Measurements from ENCODE around the gene CCNDBP1. TPM values are rescaled to one million over a fixed set of nuclear protein-coding genes. Genes with fewer than 3 reads are reported as not detected.
"Not testable (repeated sequence)": the region's sequence is repeated elsewhere in the genome, so short reads cannot be mapped to it uniquely, and the experiment has no call there.

The CCNDBP1 gene
- total RNA-seq, 1 donor from 2014 or later: 54.4 TPM

DNA sequence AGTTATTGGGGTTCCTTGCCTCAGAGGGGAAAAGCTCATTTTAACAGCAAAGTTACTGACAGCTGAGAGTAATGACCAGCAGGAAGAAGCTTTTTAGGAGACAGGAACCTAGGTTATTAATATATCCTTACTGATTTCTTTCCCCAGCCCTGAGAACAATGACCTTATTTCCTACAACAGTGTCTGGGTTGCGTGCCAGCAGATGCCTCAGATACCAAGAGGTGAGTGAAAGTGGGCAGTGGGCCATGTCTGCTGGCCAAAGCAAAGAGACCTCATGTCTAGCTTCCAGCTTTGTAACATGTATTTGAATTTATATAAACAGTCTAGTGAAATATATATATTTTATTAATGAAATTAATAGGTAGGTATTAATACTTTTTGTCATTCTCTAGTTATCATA, 5.0 kb downstream of the CCNDBP1 start:
- H3K4me1 ChIP-seq: peaks cover 77% of the 10 kb centered on the region
- H3K36me3 ChIP-seq: peaks cover 56% of the 10 kb centered on the region
- TF ChIP-seq, protein P1, sequence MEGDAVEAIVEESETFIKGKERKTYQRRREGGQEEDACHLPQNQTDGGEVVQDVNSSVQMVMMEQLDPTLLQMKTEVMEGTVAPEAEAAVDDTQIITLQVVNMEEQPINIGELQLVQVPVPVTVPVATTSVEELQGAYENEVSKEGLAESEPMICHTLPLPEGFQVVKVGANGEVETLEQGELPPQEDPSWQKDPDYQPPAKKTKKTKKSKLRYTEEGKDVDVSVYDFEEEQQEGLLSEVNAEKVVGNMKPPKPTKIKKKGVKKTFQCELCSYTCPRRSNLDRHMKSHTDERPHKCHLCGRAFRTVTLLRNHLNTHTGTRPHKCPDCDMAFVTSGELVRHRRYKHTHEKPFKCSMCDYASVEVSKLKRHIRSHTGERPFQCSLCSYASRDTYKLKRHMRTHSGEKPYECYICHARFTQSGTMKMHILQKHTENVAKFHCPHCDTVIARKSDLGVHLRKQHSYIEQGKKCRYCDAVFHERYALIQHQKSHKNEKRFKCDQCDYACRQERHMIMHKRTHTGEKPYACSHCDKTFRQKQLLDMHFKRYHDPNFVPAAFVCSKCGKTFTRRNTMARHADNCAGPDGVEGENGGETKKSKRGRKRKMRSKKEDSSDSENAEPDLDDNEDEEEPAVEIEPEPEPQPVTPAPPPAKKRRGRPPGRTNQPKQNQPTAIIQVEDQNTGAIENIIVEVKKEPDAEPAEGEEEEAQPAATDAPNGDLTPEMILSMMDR (IDR thresholded peaks at IDR 0.05; ENCODE audit: borderline replicate concordance): no peak
- intact Hi-C loops (cut with micrococcal nuclease): no loop called here
- no peaks in the 10 kb centered on the region for H3K9me3 ChIP-seq (replicated peaks)
- no peaks in the 10 kb centered on the region for H3K27me3 ChIP-seq (ENCODE audit: low read depth)
- H3K27ac ChIP-seq (replicated peaks): peak overlapping the region; percentile 77
- H3K4me3 ChIP-seq: peak overlapping the region; percentile 13
- DNase-seq: peak; percentile 85

DNA sequence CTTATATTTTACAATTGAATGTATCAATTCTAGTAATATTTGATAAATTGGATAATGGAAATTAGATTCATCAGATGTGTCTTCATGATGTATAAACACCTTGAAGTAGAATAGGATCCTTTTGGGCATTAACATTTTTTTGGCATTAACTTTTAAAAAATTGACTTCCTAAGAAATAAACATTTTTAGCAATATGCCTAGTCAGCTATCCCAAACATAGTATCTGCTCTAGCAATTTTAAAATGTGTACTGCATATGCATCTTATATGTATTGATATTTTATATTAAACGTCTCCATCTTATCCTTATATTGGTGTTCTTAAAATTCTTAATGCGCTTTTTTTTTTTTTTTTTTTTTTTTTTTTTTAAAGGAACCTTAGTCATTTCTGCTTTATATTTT, 8.5 kb downstream of the CCNDBP1 start:
- intact Hi-C loops (cut with micrococcal nuclease): no loop called here

DNA sequence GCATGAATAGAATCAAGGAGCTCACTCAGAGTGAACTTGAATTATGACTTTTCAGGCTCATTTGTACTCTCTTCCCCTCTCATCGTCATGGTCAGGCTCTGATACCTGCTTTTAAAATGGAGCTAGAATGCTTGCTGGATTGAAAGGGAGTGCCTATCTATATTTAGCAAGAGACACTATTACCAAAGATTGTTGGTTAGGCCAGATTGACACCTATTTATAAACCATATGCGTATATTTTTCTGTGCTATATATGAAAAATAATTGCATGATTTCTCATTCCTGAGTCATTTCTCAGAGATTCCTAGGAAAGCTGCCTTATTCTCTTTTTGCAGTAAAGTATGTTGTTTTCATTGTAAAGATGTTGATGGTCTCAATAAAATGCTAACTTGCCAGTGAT, 9.6 kb downstream of the CCNDBP1 start:
- peaks cover 5% of the 10 kb centered on the region for H3K9me3 ChIP-seq (replicated peaks)
- no peaks in the 10 kb centered on the region for H3K27me3 ChIP-seq (ENCODE audit: low read depth)
- intact Hi-C loops (cut with micrococcal nuclease): no loop called here
- H3K36me3 ChIP-seq: peaks cover 82% of the 10 kb centered on the region
- DNase-seq: no peak
- peaks cover 53% of the 10 kb centered on the region for H3K4me1 ChIP-seq
- peak overlapping the region; percentile 50 for H3K27ac ChIP-seq (replicated peaks)
- TF ChIP-seq, protein P1 (IDR thresholded peaks at IDR 0.05; ENCODE audit: borderline replicate concordance): no peak
- H3K4me3 ChIP-seq: no peak overlapping the region

More for the DNA sequence above, 8.5 kb downstream of the CCNDBP1 start:
- Histone ChIP-seq H3K4me3 (no peak overlapping the region), H3K9me3 (replicated peaks) (peaks cover 5% of the 10 kb centered on the region), H3K27ac (replicated peaks) (no peak overlapping the region), H3K4me1 (peaks cover 64% of the 10 kb centered on the region), H3K36me3 (peaks cover 89% of the 10 kb centered on the region), H3K27me3 (ENCODE audit: low read depth) (no peaks in the 10 kb centered on the region)
- DNase-seq: no peak
- TF ChIP-seq, protein P1 (IDR thresholded peaks at IDR 0.05; ENCODE audit: borderline replicate concordance): no peak

DNA sequence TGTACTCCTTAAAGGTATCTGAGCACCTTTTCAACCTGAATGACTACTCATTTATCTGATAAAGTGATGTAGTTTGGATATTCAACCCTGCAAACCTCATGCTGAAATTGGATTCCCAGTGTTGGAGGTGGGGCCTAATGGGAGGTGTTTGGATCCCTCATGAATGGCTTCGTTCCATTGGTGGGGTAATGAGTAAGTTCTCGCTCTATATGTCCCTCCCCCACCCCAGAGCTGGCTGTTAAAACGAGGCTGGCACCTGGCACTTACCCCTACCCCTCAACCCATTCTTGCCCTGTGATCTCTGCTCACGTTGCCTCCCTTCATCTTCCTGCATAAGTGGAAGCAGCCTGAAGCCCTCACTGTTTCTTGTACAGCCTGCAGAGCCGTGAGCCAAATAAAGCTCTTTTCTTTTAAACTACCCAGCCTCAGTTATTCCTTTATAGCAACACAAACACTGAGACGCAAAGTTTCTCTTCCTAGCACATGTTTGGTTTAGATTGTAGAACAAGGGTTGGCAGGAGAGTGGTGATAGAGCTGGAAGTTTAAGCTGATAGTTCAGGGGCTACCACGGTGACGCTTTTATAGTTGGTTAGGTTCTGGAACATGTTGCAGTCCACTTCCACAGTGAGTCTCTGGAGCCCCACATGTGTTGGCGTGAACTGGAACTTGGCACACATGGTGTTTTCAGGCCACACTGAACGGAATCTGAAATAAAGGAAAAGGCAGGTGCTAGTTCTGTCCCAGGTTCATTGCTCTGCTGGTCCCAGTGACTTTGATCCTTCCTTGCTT, 11.8 kb downstream of the CCNDBP1 start:
- no peak for DNase-seq
- no peaks in the 10 kb centered on the region for H3K27me3 ChIP-seq (ENCODE audit: low read depth)
- H3K36me3 ChIP-seq: peaks cover 60% of the 10 kb centered on the region
- TF ChIP-seq, protein P1 (IDR thresholded peaks at IDR 0.05; ENCODE audit: borderline replicate concordance): no peak
- peak overlapping the region; percentile 53 for H3K27ac ChIP-seq (replicated peaks)
- intact Hi-C loops (cut with micrococcal nuclease): no loop called here
- H3K4me1 ChIP-seq: peaks cover 37% of the 10 kb centered on the region
- no peak overlapping the region for H3K4me3 ChIP-seq
- peaks cover 5% of the 10 kb centered on the region for H3K9me3 ChIP-seq (replicated peaks)

DNA sequence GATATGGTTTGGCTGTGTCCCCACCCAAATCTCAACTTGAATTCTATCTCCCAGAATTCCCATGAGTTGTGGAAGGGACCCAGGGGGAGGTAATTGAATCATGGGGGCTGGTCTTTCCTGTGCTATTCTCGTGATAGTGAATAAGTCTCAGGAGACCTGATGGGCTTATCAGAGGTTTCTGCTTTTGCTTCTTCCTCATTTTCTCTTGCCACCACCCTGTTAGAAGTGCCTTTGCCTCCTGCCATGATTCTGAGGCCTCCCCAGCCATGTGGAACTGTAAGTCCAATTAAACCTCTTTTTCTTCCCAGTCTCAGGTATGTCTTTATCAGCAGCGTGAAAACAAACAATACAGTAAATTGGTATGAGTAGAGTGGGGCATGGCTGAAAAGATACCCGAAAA, 12.6 kb downstream of the CCNDBP1 start:
- intact Hi-C loops (cut with micrococcal nuclease); H3K9me3 ChIP-seq (replicated peaks); H3K27me3 ChIP-seq (ENCODE audit: low read depth); H3K4me3 ChIP-seq; H3K27ac ChIP-seq (replicated peaks); DNase-seq: not testable (repeated sequence)
- Histone ChIP-seq H3K4me1 (peaks cover 37% of the 10 kb centered on the region), H3K36me3 (peaks cover 52% of the 10 kb centered on the region)

DNA sequence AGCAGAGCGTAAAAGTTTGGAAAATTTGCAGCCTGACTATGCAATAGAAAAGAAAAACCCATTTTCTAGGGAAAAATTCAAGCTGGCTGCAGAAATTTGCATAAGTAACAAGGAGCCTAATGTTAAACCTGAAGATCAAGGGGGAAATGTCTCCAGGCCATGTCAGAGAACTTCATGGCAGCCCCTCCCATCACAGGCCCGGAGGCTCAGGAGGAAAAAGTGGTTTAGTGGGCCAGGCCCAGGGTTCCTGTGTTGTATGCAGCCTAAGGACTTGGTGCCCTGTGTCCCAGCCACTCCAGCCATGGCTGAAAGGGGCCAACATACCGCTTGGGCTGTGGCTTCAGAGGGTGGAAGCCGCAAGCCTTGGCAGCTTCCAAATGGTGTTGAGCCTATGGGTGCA, 13.4 kb downstream of the CCNDBP1 start:
- H3K4me3 ChIP-seq; intact Hi-C loops (cut with micrococcal nuclease); H3K9me3 ChIP-seq (replicated peaks); H3K27me3 ChIP-seq (ENCODE audit: low read depth); DNase-seq; H3K27ac ChIP-seq (replicated peaks): not testable (repeated sequence)
- Histone ChIP-seq H3K4me1 (peaks cover 32% of the 10 kb centered on the region), H3K36me3 (peaks cover 44% of the 10 kb centered on the region)
